HepG2 (cell line): ENCODE data around the gene ZSWIM5. TPM values are rescaled to one million over a fixed set of nuclear protein-coding genes. Genes with fewer than 3 reads are reported as not detected.

Source experiments
- BHLHE40 ChIP-seq: IDR thresholded peaks from 2 replicates; pipeline ENCODE4 v1.6.1; 2011; ENCODE audit warnings: low read length, improper control_type of control experiment
- DDIT3 ChIP-seq: sonication (generic); formaldehyde crosslinking; IDR thresholded peaks from 2 replicates; pipeline ENCODE4 v1.4.0; 2020; ENCODE audit warnings: mild to moderate bottlenecking, missing genetic modification reagents
- E2F1 ChIP-seq: sonication (generic); formaldehyde crosslinking; IDR thresholded peaks from 2 replicates; pipeline ENCODE4 v1.5.0; 2020; ENCODE audit warnings: missing genetic modification reagents
- FIP1L1 ChIP-seq: fragments of 200-400 bp; formaldehyde crosslinking; IDR thresholded peaks from 2 replicates; pipeline ENCODE4 v1.6.1; 2018; ENCODE audit warnings: low read depth, mild to moderate bottlenecking, low read length, moderate library complexity, borderline replicate concordance; ENCODE audit not compliant: insufficient read depth
- FLYWCH1 ChIP-seq: sonication (generic); formaldehyde crosslinking; IDR thresholded peaks from 2 replicates; pipeline ENCODE4 v1.8.1; 2023; ENCODE audit warnings: mild to moderate bottlenecking, missing genetic modification reagents
- JUND ChIP-seq: sonication (generic); formaldehyde crosslinking; IDR thresholded peaks from 2 replicates; pipeline ENCODE4 v1.8.0; 2022; ENCODE audit warnings: mild to moderate bottlenecking, missing genetic modification reagents
- KDM1A ChIP-seq: IDR thresholded peaks from 2 replicates; pipeline ENCODE4 v1.6.1; 2016; ENCODE audit warnings: missing compliant biosample characterization
- KMT2A ChIP-seq: sonication (generic); formaldehyde crosslinking; IDR thresholded peaks from 2 replicates; pipeline ENCODE4 v1.4.0; 2020; ENCODE audit warnings: missing genetic modification reagents
- MED1 ChIP-seq: sonication (generic); formaldehyde crosslinking; IDR thresholded peaks from 2 replicates; pipeline ENCODE4 v1.4.0; 2020; ENCODE audit warnings: missing genetic modification reagents
- MNT ChIP-seq: fragments of 450-650 bp; IDR thresholded peaks from 2 replicates; pipeline ENCODE4 v1.6.1; 2016
- PITX1 ChIP-seq: sonication (generic); formaldehyde crosslinking; IDR thresholded peaks from 2 replicates; pipeline ENCODE4 v1.5.1; 2020; ENCODE audit warnings: mild to moderate bottlenecking, missing genetic modification reagents
- SMC3 ChIP-seq: IDR thresholded peaks from 2 replicates; pipeline ENCODE4 v1.6.1; 2011; ENCODE audit warnings: low read length, improper control_type of control experiment
- TERF1 ChIP-seq: sonication (generic); formaldehyde crosslinking; IDR thresholded peaks from 2 replicates; pipeline ENCODE4 v1.8.0; 2022; ENCODE audit warnings: mild to moderate bottlenecking, missing genetic modification reagents, moderate library complexity
- YEATS2 ChIP-seq: sonication (generic); formaldehyde crosslinking; IDR thresholded peaks from 2 replicates; pipeline ENCODE4 v1.4.0; 2020; ENCODE audit warnings: missing genetic modification reagents, borderline replicate concordance
- ZMYM3 ChIP-seq: sonication (generic); formaldehyde crosslinking; IDR thresholded peaks from 2 replicates; pipeline ENCODE4 v1.5.1; 2020; ENCODE audit warnings: mild to moderate bottlenecking, missing genetic modification reagents
- ZNF207 ChIP-seq: fragments of 450-650 bp; IDR thresholded peaks from 2 replicates; pipeline ENCODE4 v1.6.1; 2016; ENCODE audit warnings: antibody characterized with exemption, borderline replicate concordance
- ZNF275 ChIP-seq: sonication (generic); formaldehyde crosslinking; IDR thresholded peaks from 2 replicates; pipeline ENCODE4 v1.8.0; 2022; ENCODE audit warnings: missing genetic modification reagents, mild to moderate bottlenecking, inconsistent platforms, borderline replicate concordance
- ZNF329 ChIP-seq: sonication (generic); formaldehyde crosslinking; IDR thresholded peaks from 2 replicates; pipeline ENCODE4 v1.9.0; 2021; ENCODE audit warnings: low read depth, mild to moderate bottlenecking, missing genetic modification reagents
- ZNF33A ChIP-seq: sonication (generic); formaldehyde crosslinking; IDR thresholded peaks from 2 replicates; pipeline ENCODE4 v1.5.1; 2020; ENCODE audit warnings: missing genetic modification reagents, mild to moderate bottlenecking, moderate library complexity, borderline replicate concordance
- ZNF484 ChIP-seq: sonication (generic); formaldehyde crosslinking; IDR thresholded peaks from 2 replicates; pipeline ENCODE4 v1.5.1; 2020; ENCODE audit warnings: mild to moderate bottlenecking, low read depth, missing genetic modification reagents, borderline replicate concordance
- ZNF660 ChIP-seq: sonication (generic); formaldehyde crosslinking; IDR thresholded peaks from 2 replicates; pipeline ENCODE4 v1.5.1; 2020; ENCODE audit warnings: mild to moderate bottlenecking, low read depth, missing genetic modification reagents, borderline replicate concordance
- polyA plus RNA-seq, 8 experiments: library from polyadenylated mRNA; depleted of rRNA in 3 of 8; stranded (reverse) in 7 of 8; unstranded in 1 of 8; fragments of >200 nt; fragmentation: Illumina TruSeq in 4 of 8; extraction: Trizol in 4 of 8; gene quantifications; 2 replicates each; pipeline versions ENCODE4 v1.2.1 to v1.2.3, GENCODE V29; 2011 to 2016; ENCODE audit warnings: low read depth in 4 of 8, missing spikeins in 1 of 8, mixed read lengths in 1 of 8; ENCODE audit not compliant: insufficient read depth in 1 of 8
- total RNA-seq, 5 experiments: library from RNA; depleted of rRNA; stranded (reverse); fragments of >200 nt; fragmentation: Illumina TruSeq; extraction: Trizol; gene quantifications; 2 replicates each; pipeline ENCODE4 v1.2.3, GENCODE V29; 2016; ENCODE audit warnings: low read depth in 1 of 5

The ZSWIM5 gene
- total and polyA plus RNA-seq, 2 of the 13 experiments (the other 11 are each of a cell fraction or from before 2014, with no cell fraction given) = 11.0 to 20.6 TPM

- TF ChIP-seq TERF1 (no peak), FLYWCH1 (no peak), ZNF329 (CRISPR knock-in tag) (no peak), ZNF660 (CRISPR knock-in tag) (no peak), FIP1L1 (no peak), JUND (CRISPR knock-in tag) (no peak), PITX1 (peak; percentile 47; the same call in 1 of the 2 replicates), YEATS2 (no peak), ZNF275 (CRISPR knock-in tag) (0 out of 2 replicates have a peak, but pooled peaks have one; percentile 32), E2F1 (CRISPR knock-in tag) (peak; percentile 56; the same call in 1 of the 2 replicates), SMC3 (no peak), KDM1A (CRISPR knock-in tag) (no peak), MNT (peak; percentile 20; the same call in 1 of the 2 replicates), ZMYM3 (no peak), ZNF207 (no peak), BHLHE40 (no peak), KMT2A (CRISPR knock-in tag) (no peak; the same call in none of the 2 replicates), ZNF33A (CRISPR knock-in tag) (no peak), MED1 (CRISPR knock-in tag) (peak; percentile 68; the same call in 1 of the 2 replicates), ZNF484 (CRISPR knock-in tag) (no peak), DDIT3 (CRISPR knock-in tag) (no peak)
Measured at GRCh38 chr1:45010855-45011811, 195.3 kb downstream of the ZSWIM5 start, which contains the start of gene HECTD3 (continued).
